GM19035 (cell line): ENCODE data around the gene BAZ2B.

Experiments
- ATAC-seq: cut with Tn5 transposase; IDR thresholded peaks from one replicate; pipeline ENCODE4 v1.9.1; 2021; ENCODE audit not compliant: unreplicated experiment

Gene BAZ2B

GRCh38 chr2:159573846-159574606 is 42.3 kb downstream of the BAZ2B start:
- no peak for ATAC-seq

- no peak for ATAC-seq
These were observed 43.1 kb downstream of the BAZ2B start for GRCh38 chr2:159573294-159573693.

GRCh38 chr2:159572459-159572858 is 43.9 kb downstream of the BAZ2B start:
- ATAC-seq = no peak

- no peak for ATAC-seq
These were observed 44.6 kb downstream of the BAZ2B start for GRCh38 chr2:159571540-159572260.

GRCh38 chr2:159564081-159564480 is 52.3 kb downstream of the BAZ2B start:
- no peak for ATAC-seq

- no peak for ATAC-seq
These were observed 54.1 kb downstream of the BAZ2B start for GRCh38 chr2:159562248-159562647.

GRCh38 chr2:159561786-159562185 is 54.6 kb downstream of the BAZ2B start:
- no peak for ATAC-seq

- ATAC-seq = no peak
These were observed 55.1 kb downstream of the BAZ2B start for GRCh38 chr2:159561242-159561641.

- ATAC-seq = no peak
These were observed 57.3 kb downstream of the BAZ2B start for GRCh38 chr2:159559034-159559433.

GRCh38 chr2:159558479-159558878 is 57.9 kb downstream of the BAZ2B start:
- ATAC-seq = no peak

- no peak for ATAC-seq
These were observed 58.8 kb downstream of the BAZ2B start for GRCh38 chr2:159557437-159558034.

GRCh38 chr2:159555651-159556392 is 60.5 kb downstream of the BAZ2B start:
- no peak for ATAC-seq

- no peak for ATAC-seq
These were observed 62.6 kb downstream of the BAZ2B start for GRCh38 chr2:159553727-159554126.

- ATAC-seq = no peak
These were observed 64.5 kb downstream of the BAZ2B start for GRCh38 chr2:159551806-159552205.

GRCh38 chr2:159550231-159550630 is 66.1 kb downstream of the BAZ2B start:
- no peak for ATAC-seq

GRCh38 chr2:159549234-159549633 is 67.1 kb downstream of the BAZ2B start:
- no peak for ATAC-seq

GRCh38 chr2:159546716-159547430 is 69.5 kb downstream of the BAZ2B start:
- no peak for ATAC-seq

GRCh38 chr2:159546039-159546438 is 70.3 kb downstream of the BAZ2B start:
- ATAC-seq = no peak

GRCh38 chr2:159545085-159545484 is 71.3 kb downstream of the BAZ2B start:
- no peak for ATAC-seq

GRCh38 chr2:159542101-159542500 is 74.2 kb downstream of the BAZ2B start:
- no peak for ATAC-seq

- no peak for ATAC-seq
These were observed 76.6 kb downstream of the BAZ2B start for GRCh38 chr2:159539701-159540100.
